ENCODE measurements around the gene PTPRU. TPM values are rescaled to one million over a fixed set of nuclear protein-coding genes. Genes with fewer than 3 reads are reported as not detected.

PTPRU gene
- total and polyA plus RNA-seq, 4 donors = 36.2 to 62.1 (median 47.8) TPM

DNA sequence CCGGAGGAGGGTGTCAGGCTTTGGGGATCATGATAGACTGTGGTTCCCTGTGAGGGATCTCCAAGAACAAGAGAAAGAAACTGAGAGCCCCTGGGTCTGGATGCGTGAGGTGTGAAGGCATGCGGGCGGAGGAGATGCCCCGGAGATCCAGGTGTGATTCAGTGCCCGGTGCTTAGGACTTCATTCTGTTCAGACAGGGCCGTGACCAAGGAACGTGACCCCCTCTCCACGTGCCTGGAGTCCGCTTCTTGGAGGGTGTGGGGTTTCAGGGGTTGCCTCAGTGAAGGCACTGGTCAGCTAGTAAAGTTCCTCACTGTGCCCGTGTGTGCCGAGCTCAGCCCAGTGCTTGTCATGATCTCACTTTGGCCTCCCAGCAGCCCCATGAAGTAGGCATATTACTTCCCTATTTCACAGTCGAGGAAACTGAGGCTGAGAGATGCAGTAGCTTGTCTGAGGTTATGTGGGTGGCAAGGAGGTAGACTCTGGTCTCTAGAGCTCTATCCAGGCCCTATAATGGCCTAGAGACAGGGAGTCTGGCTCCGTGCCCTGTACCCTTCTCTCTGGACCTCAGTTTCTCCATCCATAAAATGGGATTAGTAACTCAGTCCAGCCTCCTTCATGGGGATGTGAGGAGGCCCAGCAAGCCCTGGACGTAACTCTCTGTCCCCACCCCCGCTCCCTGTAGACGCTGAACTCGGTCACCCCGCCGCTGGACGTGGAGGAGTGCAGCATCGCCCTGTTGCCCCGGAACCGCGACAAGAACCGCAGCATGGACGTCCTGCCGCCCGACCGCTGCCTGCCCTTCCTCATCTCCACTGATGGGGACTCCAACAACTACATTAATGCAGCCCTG, 81.0 kb downstream of the PTPRU start:
- Histone ChIP-seq H3K27ac (ENCODE audit: low read depth, low read length) (no peak overlapping the region), H3K4me3 (ENCODE audit: low read depth, low read length) (no peak overlapping the region), H3K27me3 (ENCODE audit: control insufficient read depth, insufficient read depth, low read length) (no peaks in the 10 kb centered on the region), H3K4me1 (ENCODE audit: control insufficient read depth, insufficient read depth, low read length) (no peaks in the 10 kb centered on the region), H3K9me3 (ENCODE audit: control insufficient read depth, insufficient read depth, low read length) (no peaks in the 10 kb centered on the region), H3K36me3 (ENCODE audit: control insufficient read depth, insufficient read depth, low read length) (peaks cover 58% of the 10 kb centered on the region)
- DNase-seq (ENCODE audit: low read depth in 4 of 6, low spot score in 6 of 6) = no peak
- 95% methylated on average over 23 of the region's 30 CpGs for WGBS (ENCODE audit: insufficient coverage)

DNA sequence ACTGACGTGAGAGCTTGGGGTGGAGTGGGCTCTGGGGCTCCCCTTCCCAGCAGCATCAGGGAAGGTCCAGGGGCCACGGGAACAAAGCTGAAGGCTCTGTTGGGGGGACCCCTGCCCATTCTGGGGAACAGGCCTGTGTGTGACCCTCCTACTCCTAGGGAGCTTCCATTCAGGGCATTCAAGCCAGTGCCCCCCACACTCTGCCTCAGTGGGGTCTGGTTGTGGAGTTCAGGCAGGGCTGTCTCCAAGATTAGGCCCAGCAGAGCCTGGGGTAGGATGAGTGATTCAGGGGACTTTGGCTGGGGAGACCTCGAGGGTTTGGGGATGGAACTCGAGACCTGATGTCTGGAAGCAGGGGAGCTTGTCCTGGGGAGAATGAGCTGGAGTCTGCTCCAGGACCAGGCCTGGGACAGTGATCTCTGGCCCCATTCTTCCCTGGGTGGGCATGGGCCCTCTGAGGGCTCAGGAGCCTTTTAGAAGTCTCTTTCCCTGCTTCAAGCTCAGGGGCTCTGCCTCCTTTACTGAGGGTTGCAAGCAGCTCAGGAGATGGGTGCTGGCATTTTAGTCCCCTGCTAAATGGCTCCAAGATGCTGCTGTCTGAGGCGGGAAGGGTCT, 81.7 kb downstream of the PTPRU start:
- Histone ChIP-seq H3K9me3 (ENCODE audit: control insufficient read depth, insufficient read depth, low read length) (no peaks in the 10 kb centered on the region), H3K27me3 (ENCODE audit: control insufficient read depth, insufficient read depth, low read length) (no peaks in the 10 kb centered on the region), H3K36me3 (ENCODE audit: control insufficient read depth, insufficient read depth, low read length) (peaks cover 52% of the 10 kb centered on the region), H3K27ac (ENCODE audit: low read depth, low read length) (no peak overlapping the region), H3K4me1 (ENCODE audit: control insufficient read depth, insufficient read depth, low read length) (no peaks in the 10 kb centered on the region), H3K4me3 (ENCODE audit: low read depth, low read length) (no peak overlapping the region)
- no peak for DNase-seq (ENCODE audit: low read depth in 4 of 6, low spot score in 6 of 6)
- WGBS (ENCODE audit: insufficient coverage) = 90% methylated on average over 4 of the region's 5 CpGs

DNA sequence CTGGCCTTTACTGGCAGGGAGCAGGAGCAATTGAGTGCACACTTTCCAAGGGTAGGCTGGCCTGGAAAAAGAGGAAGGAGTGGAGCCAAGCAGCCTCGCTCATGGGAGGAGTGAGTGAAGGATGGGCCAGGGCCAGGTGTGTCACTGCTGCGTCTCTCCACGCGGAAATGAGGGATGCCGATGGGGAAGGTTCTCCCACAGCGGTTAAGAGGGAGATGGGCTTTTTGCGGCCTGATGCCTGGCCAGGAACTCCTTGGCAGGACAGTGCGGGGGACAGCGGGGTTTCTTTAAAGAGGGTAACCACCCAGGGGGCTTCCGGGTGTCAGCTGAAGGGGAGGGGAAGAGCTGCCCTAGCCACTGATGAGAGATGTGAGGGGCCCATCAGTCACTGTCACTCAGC, 82.4 kb downstream of the PTPRU start:
- Histone ChIP-seq H3K36me3 (ENCODE audit: control insufficient read depth, insufficient read depth, low read length) (peaks cover 58% of the 10 kb centered on the region), H3K9me3 (ENCODE audit: control insufficient read depth, insufficient read depth, low read length) (no peaks in the 10 kb centered on the region), H3K27ac (ENCODE audit: low read depth, low read length) (no peak overlapping the region), H3K4me3 (ENCODE audit: low read depth, low read length) (no peak overlapping the region), H3K4me1 (ENCODE audit: control insufficient read depth, insufficient read depth, low read length) (peaks cover 6% of the 10 kb centered on the region), H3K27me3 (ENCODE audit: control insufficient read depth, insufficient read depth, low read length) (no peaks in the 10 kb centered on the region)
- DNase-seq (ENCODE audit: low read depth in 4 of 6, low spot score in 6 of 6) = no peak
- WGBS (ENCODE audit: insufficient coverage) = 85% methylated on average over 10 of the region's 10 CpGs

DNA sequence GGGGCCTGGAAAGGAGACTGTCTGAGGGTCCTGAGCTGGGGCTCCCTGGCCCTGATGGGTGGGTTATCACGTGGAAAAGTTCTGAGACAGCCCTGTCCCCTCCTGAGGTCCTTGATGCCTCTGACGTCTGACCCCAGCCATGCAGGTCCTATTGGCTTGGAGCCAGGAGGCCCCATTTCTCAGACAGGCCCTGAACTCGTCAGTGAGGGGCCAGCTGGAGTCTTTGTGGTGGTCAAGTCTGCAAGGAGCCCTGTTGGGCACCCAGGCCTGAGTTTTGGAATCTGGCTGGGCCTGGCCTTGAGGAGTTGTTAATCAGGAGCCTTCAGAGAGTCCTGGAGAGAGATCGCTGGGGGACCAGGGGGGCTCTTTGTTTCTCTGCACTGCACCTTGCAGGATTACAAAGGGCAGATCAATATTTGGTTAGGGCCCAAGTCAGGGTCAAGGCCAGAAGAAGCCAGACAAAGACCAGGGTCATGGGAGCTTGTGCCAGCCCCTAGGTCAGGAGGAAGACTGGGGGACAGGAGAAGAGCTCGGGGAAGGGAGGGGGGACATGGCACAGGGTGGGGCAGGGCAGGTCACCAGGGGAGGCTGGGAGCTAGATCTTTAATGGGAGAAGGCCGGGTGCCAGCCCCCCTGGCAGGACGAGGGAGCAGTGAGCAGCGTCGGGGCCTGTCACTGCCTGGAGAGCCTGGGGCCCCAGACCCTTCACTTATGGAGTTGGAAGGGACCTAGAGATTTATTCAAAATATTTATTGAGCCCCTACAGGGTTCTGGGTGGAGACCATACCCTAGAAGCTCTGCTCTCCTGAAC, 83.2 kb downstream of the PTPRU start:
- no peak overlapping the region for H3K27ac ChIP-seq (ENCODE audit: low read depth, low read length)
- no peaks in the 10 kb centered on the region for H3K9me3 ChIP-seq (ENCODE audit: control insufficient read depth, insufficient read depth, low read length)
- no peak overlapping the region for H3K4me3 ChIP-seq (ENCODE audit: low read depth, low read length)
- 80% methylated on average over 7 of the region's 9 CpGs for WGBS (ENCODE audit: insufficient coverage)
- H3K27me3 ChIP-seq (ENCODE audit: control insufficient read depth, insufficient read depth, low read length) = no peaks in the 10 kb centered on the region
- H3K4me1 ChIP-seq (ENCODE audit: control insufficient read depth, insufficient read depth, low read length) = peaks cover 12% of the 10 kb centered on the region
- peaks cover 63% of the 10 kb centered on the region for H3K36me3 ChIP-seq (ENCODE audit: control insufficient read depth, insufficient read depth, low read length)
- no peak for DNase-seq (ENCODE audit: low read depth in 4 of 6, low spot score in 6 of 6)

DNA sequence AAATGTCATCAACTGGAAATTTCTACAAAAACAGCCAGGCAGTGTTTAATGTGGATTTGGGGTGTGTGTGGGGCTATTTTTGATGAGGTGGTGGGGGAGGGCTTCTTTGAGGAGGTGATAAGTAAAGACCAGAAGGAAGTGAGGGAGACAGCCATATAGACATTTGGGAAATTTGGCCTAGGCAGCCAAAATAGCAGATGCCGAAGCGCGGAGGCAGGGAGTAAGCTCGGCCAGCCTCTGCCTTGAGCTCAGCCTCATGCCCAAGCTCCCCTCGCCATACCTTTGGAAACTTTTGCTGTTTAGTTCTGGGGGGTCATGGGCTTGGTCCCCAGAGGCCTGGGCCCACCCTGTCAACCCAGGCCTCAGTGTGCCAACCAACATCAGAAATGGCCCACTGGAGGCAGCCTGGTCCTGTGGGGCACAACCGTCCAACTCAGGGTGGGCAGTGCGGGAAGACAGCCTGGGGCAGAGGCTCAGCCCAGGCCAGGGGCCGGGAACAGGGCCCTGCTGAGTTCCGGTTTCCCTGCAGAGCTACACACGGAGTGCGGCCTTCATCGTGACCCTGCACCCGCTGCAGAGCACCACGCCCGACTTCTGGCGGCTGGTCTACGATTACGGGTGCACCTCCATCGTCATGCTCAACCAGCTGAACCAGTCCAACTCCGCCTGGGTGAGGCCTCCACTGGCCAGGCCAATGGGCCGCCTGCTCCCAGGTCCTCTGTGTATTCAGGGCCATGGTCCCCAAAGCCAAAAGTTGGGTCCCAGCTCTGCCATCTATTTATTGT, 84.0 kb downstream of the PTPRU start:
- peak in 1 of 6 donors; percentile 49 for DNase-seq (ENCODE audit: low read depth in 4 of 6, low spot score in 6 of 6)
- Histone ChIP-seq H3K27ac (ENCODE audit: low read depth, low read length) (no peak overlapping the region), H3K4me1 (ENCODE audit: control insufficient read depth, insufficient read depth, low read length) (peaks cover 20% of the 10 kb centered on the region), H3K36me3 (ENCODE audit: control insufficient read depth, insufficient read depth, low read length) (peaks cover 64% of the 10 kb centered on the region), H3K27me3 (ENCODE audit: control insufficient read depth, insufficient read depth, low read length) (no peaks in the 10 kb centered on the region), H3K4me3 (ENCODE audit: low read depth, low read length) (no peak overlapping the region), H3K9me3 (ENCODE audit: control insufficient read depth, insufficient read depth, low read length) (no peaks in the 10 kb centered on the region)
- WGBS (ENCODE audit: insufficient coverage) = 95% methylated on average over 21 of the region's 21 CpGs

DNA sequence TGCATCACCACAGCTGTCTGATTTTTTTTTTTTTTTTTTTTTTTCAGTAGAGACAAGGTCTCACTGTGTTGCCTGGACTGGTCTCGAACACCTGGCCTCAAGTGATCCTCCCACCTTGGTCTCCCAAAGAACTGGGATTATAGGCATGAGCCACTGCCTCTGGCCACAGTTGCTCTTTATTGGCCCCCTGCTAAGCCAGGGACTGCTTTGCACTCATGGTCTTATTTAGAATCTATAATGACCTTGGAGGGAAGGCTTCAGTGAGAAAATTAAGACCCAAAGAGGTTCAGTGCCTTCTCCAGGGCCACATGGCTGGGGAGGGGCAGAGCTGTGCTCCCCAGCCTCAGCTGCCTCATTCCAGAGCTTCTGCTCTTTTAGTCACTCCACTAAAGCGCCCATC, 84.9 kb downstream of the PTPRU start:
- peaks cover 29% of the 10 kb centered on the region for H3K4me1 ChIP-seq (ENCODE audit: control insufficient read depth, insufficient read depth, low read length)
- no peaks in the 10 kb centered on the region for H3K27me3 ChIP-seq (ENCODE audit: control insufficient read depth, insufficient read depth, low read length)
- H3K36me3 ChIP-seq (ENCODE audit: control insufficient read depth, insufficient read depth, low read length) = peaks cover 66% of the 10 kb centered on the region
- DNase-seq (ENCODE audit: low read depth in 4 of 6, low spot score in 6 of 6) = no peak
- no peaks in the 10 kb centered on the region for H3K9me3 ChIP-seq (ENCODE audit: control insufficient read depth, insufficient read depth, low read length)
- WGBS (ENCODE audit: insufficient coverage) = 80% methylated on average over 1 of the region's 2 CpGs
- no peak overlapping the region for H3K27ac ChIP-seq (ENCODE audit: low read depth, low read length)
- no peak overlapping the region for H3K4me3 ChIP-seq (ENCODE audit: low read depth, low read length)

DNA sequence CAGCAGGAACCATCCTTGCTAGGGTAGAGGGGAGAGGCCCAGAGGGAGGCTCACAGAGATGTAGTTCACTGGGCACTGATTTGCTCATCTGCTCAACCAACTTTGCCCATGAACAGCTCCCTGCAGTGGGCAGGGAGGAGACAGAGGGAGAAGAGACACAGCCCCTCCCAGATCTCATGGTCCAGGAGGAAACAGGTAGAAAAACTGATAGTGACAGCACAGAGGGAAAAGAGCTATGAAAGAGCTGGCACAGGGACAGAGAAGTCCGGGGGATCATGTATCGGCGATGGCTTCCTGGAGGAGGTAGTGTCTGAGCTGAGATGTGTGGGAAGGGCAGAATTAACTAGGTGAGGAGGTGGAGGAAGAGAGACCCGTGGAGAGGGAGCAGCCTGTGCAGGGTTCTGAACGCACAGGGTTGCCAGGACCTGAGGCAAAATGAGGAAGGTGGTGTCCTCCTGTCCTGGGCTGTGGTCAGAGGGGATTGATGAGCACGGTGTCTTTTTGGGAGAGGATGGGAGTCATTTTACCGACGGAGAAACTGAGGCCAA, 85.9 kb downstream of the PTPRU start:
- Histone ChIP-seq H3K4me1 (ENCODE audit: control insufficient read depth, insufficient read depth, low read length) (peaks cover 30% of the 10 kb centered on the region), H3K9me3 (ENCODE audit: control insufficient read depth, insufficient read depth, low read length) (no peaks in the 10 kb centered on the region), H3K27me3 (ENCODE audit: control insufficient read depth, insufficient read depth, low read length) (no peaks in the 10 kb centered on the region), H3K4me3 (ENCODE audit: low read depth, low read length) (no peak overlapping the region), H3K36me3 (ENCODE audit: control insufficient read depth, insufficient read depth, low read length) (peaks cover 69% of the 10 kb centered on the region), H3K27ac (ENCODE audit: low read depth, low read length) (no peak overlapping the region)
- WGBS (ENCODE audit: insufficient coverage) = 92% methylated on average over 8 of the region's 8 CpGs
- DNase-seq (ENCODE audit: low read depth in 4 of 6, low spot score in 6 of 6) = no peak

DNA sequence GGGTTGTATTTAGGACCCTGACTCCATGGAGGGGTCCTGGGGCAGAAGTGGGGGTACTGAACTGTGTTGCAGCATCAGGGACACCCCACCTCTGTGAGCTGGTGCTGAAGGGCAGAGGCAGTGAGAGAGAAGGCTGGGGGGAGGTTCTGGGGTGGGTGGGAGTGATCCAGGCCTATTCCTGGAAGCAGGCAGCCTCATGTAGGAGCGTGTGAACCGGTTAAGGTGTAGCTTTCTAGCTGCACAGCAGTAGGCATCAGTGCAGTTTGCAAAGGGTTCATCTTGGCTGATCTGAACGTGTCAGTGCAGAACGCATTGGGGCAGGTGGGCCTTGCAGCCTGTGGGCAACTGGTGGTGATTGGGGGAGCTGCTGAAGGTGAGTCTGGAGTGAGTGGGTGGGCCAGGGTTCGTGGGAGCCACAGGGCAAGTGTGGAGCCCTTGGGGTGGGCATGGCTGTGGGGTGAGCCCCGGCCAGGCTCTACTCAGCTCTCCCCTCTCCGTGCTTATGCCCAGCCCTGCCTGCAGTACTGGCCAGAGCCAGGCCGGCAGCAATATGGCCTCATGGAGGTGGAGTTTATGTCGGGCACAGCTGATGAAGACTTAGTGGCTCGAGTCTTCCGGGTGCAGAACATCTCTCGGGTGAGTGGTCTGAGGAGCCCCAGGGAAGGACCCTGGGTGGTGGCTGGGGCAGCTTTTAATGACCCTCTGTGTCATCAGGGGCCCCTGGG, 86.7 kb downstream of the PTPRU start:
- Histone ChIP-seq H3K27me3 (ENCODE audit: control insufficient read depth, insufficient read depth, low read length) (no peaks in the 10 kb centered on the region), H3K9me3 (ENCODE audit: control insufficient read depth, insufficient read depth, low read length) (no peaks in the 10 kb centered on the region), H3K36me3 (ENCODE audit: control insufficient read depth, insufficient read depth, low read length) (peaks cover 63% of the 10 kb centered on the region), H3K27ac (ENCODE audit: low read depth, low read length) (no peak overlapping the region), H3K4me1 (ENCODE audit: control insufficient read depth, insufficient read depth, low read length) (peaks cover 30% of the 10 kb centered on the region), H3K4me3 (ENCODE audit: low read depth, low read length) (no peak overlapping the region)
- WGBS (ENCODE audit: insufficient coverage) = 86% methylated on average over 11 of the region's 12 CpGs
- no peak for DNase-seq (ENCODE audit: low read depth in 4 of 6, low spot score in 6 of 6)

All from spinal cord (tissue), 10 donors.